ENCODE data around the gene PADI3. TPM values are rescaled to one million over a fixed set of nuclear protein-coding genes. Genes with fewer than 3 reads are reported as not detected.

The PADI3 gene
- total and polyA plus RNA-seq, 2 of the 13 experiments (the other 11 are each of a cell fraction or from before 2014, with no cell fraction given), result not detected

DNA sequence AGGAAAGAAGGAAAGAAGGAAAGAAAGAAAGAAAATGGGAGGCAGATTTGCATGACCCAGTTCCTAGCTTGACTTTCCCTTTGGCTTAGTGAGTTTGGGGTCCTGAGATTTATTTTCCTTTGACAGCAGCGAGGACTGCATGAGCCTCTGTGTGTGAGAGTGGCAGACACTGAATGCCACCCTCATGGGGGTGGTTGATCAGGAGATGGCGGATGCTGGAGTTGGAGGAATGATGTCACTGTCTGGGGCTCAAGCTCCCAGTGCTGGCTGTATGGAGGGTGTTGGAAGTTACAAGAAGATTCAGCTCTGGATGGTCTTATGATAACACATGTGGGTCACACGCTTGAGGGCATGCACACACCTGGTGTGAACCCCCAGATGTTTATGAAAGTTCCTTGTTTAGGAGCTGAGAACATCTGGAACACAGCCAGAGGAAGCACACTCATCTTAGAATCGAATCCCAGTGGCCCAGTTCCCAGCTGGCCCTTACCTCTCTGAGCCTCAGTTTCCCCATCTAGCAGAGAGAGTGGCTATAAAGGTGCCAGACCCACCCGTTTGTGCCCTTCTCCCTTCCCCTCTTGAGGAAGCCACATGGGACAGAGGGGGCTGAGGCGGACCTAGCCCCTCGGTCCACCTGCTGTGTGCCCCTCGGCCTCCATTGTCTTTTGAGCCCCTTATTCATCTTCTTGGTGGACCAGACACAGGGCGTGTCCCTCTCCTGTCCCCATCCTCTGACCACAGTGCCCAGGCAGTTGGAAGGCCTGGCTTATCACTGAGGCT is 64.8 kb downstream of the PADI3 start:
- Histone ChIP-seq H3K79me2 (ENCODE audit: insufficient read depth, low read length) (no peaks in the 10 kb centered on the region), H4K20me1 (ENCODE audit: insufficient read depth, low read length) (no peaks in the 10 kb centered on the region), H3K4me3 (replicated peaks in 1 of 3; ENCODE audit: insufficient read depth in 1 of 3, low read depth in 2 of 3, low read length in 3 of 3) (no peak overlapping the region), H3K9me3 (ENCODE audit: low read length) (no peaks in the 10 kb centered on the region), H3K4me1 (ENCODE audit: insufficient read depth, low read length) (no peaks in the 10 kb centered on the region), H3K27ac (ENCODE audit: extremely low read length, insufficient read depth, low read length) (no peak overlapping the region), H3K4me2 (ENCODE audit: low read depth, low read length) (no peak overlapping the region), H3K36me3 (replicated peaks in 1 of 2; ENCODE audit: control insufficient read depth in 1 of 2, insufficient read depth in 2 of 2, low read length in 2 of 2) (no peaks in the 10 kb centered on the region), H2AFZ (ENCODE audit: low read length) (no peak overlapping the region), H3K27me3 (ENCODE audit: control insufficient read depth in 1 of 2, insufficient read depth in 2 of 2, low read length in 2 of 2) (peaks cover 3 to 4% of the 10 kb centered on the region in 2 experiments; a peak in 1 of 5 replicates), H3K9ac (ENCODE audit: insufficient read depth, low read depth, low read length) (no peak overlapping the region)
- WGBS (ENCODE audit: low lambda C conversion rate), result 17% methylated on average over 8 of the region's 9 CpGs
- no peak for FAIRE-seq
- POLR2A ChIA-PET, result no interaction called here
- CTCF ChIA-PET (ENCODE audit: low intra/inter-chr PET ratio, low total read pairs), result no interaction called here
- no peak for DNase-seq (ENCODE audit: low spot score)
- no TSS peak for BruUV-seq (replicated peaks)
- in situ Hi-C loops (cut with HindIII; ENCODE audit: extremely low pct_ligation_motif_present, low pct_unique_long_range_greater_than_20kb) (no loop called here), intact Hi-C loops (cut with micrococcal nuclease; ENCODE audit: unreplicated experiment) (no loop called here)
- ATAC-seq, result no peak
- TF ChIP-seq ZSCAN20 (CRISPR knock-in tag; IDR thresholded peaks at IDR 0.05; ENCODE audit: borderline replicate concordance), result no peak
- no peak for TF ChIP-seq SALL1 (CRISPR knock-in tag; IDR thresholded peaks at IDR 0.05)
- no peak for TF ChIP-seq ZNF577 (CRISPR knock-in tag; IDR thresholded peaks at IDR 0.05; ENCODE audit: borderline replicate concordance, low read depth)
- no peak for TF ChIP-seq ZNF670 (CRISPR knock-in tag; IDR thresholded peaks at IDR 0.05; ENCODE audit: borderline replicate concordance)
- no peak for TF ChIP-seq MEIS1 (CRISPR knock-in tag; IDR thresholded peaks at IDR 0.05; ENCODE audit: borderline replicate concordance)
- TF ChIP-seq, protein P1, sequence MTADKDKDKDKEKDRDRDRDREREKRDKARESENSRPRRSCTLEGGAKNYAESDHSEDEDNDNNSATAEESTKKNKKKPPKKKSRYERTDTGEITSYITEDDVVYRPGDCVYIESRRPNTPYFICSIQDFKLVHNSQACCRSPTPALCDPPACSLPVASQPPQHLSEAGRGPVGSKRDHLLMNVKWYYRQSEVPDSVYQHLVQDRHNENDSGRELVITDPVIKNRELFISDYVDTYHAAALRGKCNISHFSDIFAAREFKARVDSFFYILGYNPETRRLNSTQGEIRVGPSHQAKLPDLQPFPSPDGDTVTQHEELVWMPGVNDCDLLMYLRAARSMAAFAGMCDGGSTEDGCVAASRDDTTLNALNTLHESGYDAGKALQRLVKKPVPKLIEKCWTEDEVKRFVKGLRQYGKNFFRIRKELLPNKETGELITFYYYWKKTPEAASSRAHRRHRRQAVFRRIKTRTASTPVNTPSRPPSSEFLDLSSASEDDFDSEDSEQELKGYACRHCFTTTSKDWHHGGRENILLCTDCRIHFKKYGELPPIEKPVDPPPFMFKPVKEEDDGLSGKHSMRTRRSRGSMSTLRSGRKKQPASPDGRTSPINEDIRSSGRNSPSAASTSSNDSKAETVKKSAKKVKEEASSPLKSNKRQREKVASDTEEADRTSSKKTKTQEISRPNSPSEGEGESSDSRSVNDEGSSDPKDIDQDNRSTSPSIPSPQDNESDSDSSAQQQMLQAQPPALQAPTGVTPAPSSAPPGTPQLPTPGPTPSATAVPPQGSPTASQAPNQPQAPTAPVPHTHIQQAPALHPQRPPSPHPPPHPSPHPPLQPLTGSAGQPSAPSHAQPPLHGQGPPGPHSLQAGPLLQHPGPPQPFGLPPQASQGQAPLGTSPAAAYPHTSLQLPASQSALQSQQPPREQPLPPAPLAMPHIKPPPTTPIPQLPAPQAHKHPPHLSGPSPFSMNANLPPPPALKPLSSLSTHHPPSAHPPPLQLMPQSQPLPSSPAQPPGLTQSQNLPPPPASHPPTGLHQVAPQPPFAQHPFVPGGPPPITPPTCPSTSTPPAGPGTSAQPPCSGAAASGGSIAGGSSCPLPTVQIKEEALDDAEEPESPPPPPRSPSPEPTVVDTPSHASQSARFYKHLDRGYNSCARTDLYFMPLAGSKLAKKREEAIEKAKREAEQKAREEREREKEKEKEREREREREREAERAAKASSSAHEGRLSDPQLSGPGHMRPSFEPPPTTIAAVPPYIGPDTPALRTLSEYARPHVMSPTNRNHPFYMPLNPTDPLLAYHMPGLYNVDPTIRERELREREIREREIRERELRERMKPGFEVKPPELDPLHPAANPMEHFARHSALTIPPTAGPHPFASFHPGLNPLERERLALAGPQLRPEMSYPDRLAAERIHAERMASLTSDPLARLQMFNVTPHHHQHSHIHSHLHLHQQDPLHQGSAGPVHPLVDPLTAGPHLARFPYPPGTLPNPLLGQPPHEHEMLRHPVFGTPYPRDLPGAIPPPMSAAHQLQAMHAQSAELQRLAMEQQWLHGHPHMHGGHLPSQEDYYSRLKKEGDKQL (CRISPR knock-in tag; IDR thresholded peaks at IDR 0.05; ENCODE audit: low read depth), result no peak
- TF ChIP-seq BRCA1 (CRISPR knock-in tag; IDR thresholded peaks at IDR 0.05), result no peak
- no peak for TF ChIP-seq PTBP1 (IDR thresholded peaks at IDR 0.05; ENCODE audit: low read depth, low read length, poor library complexity, severe bottlenecking)
- no peak for TF ChIP-seq SNRNP70 (IDR thresholded peaks at IDR 0.05; ENCODE audit: low read depth, low read length)
- TF ChIP-seq, protein P2, sequence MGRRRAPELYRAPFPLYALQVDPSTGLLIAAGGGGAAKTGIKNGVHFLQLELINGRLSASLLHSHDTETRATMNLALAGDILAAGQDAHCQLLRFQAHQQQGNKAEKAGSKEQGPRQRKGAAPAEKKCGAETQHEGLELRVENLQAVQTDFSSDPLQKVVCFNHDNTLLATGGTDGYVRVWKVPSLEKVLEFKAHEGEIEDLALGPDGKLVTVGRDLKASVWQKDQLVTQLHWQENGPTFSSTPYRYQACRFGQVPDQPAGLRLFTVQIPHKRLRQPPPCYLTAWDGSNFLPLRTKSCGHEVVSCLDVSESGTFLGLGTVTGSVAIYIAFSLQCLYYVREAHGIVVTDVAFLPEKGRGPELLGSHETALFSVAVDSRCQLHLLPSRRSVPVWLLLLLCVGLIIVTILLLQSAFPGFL (CRISPR knock-in tag; IDR thresholded peaks at IDR 0.05), result no peak
- TF ChIP-seq, protein P3, sequence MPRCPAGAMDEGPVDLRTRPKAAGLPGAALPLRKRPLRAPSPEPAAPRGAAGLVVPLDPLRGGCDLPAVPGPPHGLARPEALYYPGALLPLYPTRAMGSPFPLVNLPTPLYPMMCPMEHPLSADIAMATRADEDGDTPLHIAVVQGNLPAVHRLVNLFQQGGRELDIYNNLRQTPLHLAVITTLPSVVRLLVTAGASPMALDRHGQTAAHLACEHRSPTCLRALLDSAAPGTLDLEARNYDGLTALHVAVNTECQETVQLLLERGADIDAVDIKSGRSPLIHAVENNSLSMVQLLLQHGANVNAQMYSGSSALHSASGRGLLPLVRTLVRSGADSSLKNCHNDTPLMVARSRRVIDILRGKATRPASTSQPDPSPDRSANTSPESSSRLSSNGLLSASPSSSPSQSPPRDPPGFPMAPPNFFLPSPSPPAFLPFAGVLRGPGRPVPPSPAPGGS (CRISPR knock-in tag; IDR thresholded peaks at IDR 0.05), result no peak
- no peak for TF ChIP-seq ZNF558 (CRISPR knock-in tag; IDR thresholded peaks at IDR 0.05; ENCODE audit: borderline replicate concordance)
- no peak for TF ChIP-seq ZNF354B (CRISPR knock-in tag; IDR thresholded peaks at IDR 0.05)
- TF ChIP-seq, protein P4, sequence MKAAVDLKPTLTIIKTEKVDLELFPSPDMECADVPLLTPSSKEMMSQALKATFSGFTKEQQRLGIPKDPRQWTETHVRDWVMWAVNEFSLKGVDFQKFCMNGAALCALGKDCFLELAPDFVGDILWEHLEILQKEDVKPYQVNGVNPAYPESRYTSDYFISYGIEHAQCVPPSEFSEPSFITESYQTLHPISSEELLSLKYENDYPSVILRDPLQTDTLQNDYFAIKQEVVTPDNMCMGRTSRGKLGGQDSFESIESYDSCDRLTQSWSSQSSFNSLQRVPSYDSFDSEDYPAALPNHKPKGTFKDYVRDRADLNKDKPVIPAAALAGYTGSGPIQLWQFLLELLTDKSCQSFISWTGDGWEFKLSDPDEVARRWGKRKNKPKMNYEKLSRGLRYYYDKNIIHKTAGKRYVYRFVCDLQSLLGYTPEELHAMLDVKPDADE (CRISPR knock-in tag; IDR thresholded peaks at IDR 0.05), result no peak
- no peak for TF ChIP-seq HNF4A (CRISPR knock-in tag; IDR thresholded peaks at IDR 0.05)

Data from HepG2 (cell line).